ENCODE measurements around the gene IFNB1.

DNA sequence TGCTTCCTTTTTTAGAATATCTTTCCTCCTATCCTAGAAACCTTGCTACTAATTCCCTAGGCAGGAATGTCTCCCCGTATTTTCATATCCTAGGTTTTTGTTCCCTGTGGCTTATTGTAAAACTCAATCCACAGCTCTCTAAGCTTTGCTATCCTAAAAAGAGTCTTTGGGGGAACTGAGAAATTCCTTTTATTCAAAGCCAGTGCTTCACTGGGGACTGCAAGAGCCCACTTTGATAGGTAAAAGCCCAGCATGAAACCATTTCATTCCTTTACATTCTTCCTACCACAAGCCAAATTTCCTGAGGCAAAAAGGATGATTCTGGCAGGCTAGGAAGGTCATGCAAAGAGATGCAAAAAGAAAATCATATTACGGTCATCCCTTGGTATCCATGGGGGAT, 40.5 kb downstream of the IFNB1 start:
- TF ChIP-seq, protein P1, sequence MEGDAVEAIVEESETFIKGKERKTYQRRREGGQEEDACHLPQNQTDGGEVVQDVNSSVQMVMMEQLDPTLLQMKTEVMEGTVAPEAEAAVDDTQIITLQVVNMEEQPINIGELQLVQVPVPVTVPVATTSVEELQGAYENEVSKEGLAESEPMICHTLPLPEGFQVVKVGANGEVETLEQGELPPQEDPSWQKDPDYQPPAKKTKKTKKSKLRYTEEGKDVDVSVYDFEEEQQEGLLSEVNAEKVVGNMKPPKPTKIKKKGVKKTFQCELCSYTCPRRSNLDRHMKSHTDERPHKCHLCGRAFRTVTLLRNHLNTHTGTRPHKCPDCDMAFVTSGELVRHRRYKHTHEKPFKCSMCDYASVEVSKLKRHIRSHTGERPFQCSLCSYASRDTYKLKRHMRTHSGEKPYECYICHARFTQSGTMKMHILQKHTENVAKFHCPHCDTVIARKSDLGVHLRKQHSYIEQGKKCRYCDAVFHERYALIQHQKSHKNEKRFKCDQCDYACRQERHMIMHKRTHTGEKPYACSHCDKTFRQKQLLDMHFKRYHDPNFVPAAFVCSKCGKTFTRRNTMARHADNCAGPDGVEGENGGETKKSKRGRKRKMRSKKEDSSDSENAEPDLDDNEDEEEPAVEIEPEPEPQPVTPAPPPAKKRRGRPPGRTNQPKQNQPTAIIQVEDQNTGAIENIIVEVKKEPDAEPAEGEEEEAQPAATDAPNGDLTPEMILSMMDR (IDR thresholded peaks at IDR 0.05) = no peak
- no peak for TF ChIP-seq POLR2A (IDR thresholded peaks at IDR 0.05)
